Measurements from ENCODE around the gene ANO7.

ANO7 gene

GRCh38 chr2:241156971-241157441 is 31.5 kb upstream of the ANO7 start:
- DNase-seq (ENCODE audit: low read depth, low spot score) = no peak
- H3K4me3 ChIP-seq (ENCODE audit: low read length) = no peak overlapping the region

- no peak overlapping the region for H3K4me3 ChIP-seq (ENCODE audit: low read length)
- no peak for DNase-seq (ENCODE audit: low read depth, low spot score)
These were observed 30.5 kb upstream of the ANO7 start for GRCh38 chr2:241157841-241158545.

- DNase-seq (ENCODE audit: low read depth, low spot score) = no peak
- no peak overlapping the region for H3K4me3 ChIP-seq (ENCODE audit: low read length)
These were observed 30.0 kb upstream of the ANO7 start for GRCh38 chr2:241158546-241158900.

- no peak for DNase-seq (ENCODE audit: low read depth, low spot score)
- no peak overlapping the region for H3K4me3 ChIP-seq (ENCODE audit: low read length)
These were observed 29.4 kb upstream of the ANO7 start for GRCh38 chr2:241159116-241159515.

- no peak for DNase-seq (ENCODE audit: low read depth, low spot score)
- no peak overlapping the region for H3K4me3 ChIP-seq (ENCODE audit: low read length)
These were observed 28.2 kb upstream of the ANO7 start for GRCh38 chr2:241160318-241160717.

GRCh38 chr2:241161646-241162281 is 26.7 kb upstream of the ANO7 start:
- H3K4me3 ChIP-seq (ENCODE audit: low read length) = no peak overlapping the region
- no peak for DNase-seq (ENCODE audit: low read depth, low spot score)

- H3K4me3 ChIP-seq (ENCODE audit: low read length) = no peak overlapping the region
- DNase-seq (ENCODE audit: low read depth, low spot score) = no peak
These were observed 24.8 kb upstream of the ANO7 start for GRCh38 chr2:241163601-241164118.

GRCh38 chr2:241168366-241168765 is 20.1 kb upstream of the ANO7 start:
- no peak for DNase-seq (ENCODE audit: low read depth, low spot score)
- H3K4me3 ChIP-seq (ENCODE audit: low read length) = no peak overlapping the region

GRCh38 chr2:241173557-241173956 is 14.9 kb upstream of the ANO7 start:
- no peak overlapping the region for H3K4me3 ChIP-seq (ENCODE audit: low read length)
- DNase-seq (ENCODE audit: low read depth, low spot score) = no peak

GRCh38 chr2:241177526-241178334 is 10.7 kb upstream of the ANO7 start:
- H3K4me3 ChIP-seq (ENCODE audit: low read length) = no peak overlapping the region
- DNase-seq (ENCODE audit: low read depth, low spot score) = no peak

- no peak for DNase-seq (ENCODE audit: low read depth, low spot score)
- no peak overlapping the region for H3K4me3 ChIP-seq (ENCODE audit: low read length)
These were observed 9.5 kb upstream of the ANO7 start for GRCh38 chr2:241178961-241179360.

- no peak overlapping the region for H3K4me3 ChIP-seq (ENCODE audit: low read length)
- DNase-seq (ENCODE audit: low read depth, low spot score) = no peak
These were observed 8.6 kb upstream of the ANO7 start for GRCh38 chr2:241179899-241180298.

GRCh38 chr2:241180495-241180894 is 8.0 kb upstream of the ANO7 start:
- no peak for DNase-seq (ENCODE audit: low read depth, low spot score)
- H3K4me3 ChIP-seq (ENCODE audit: low read length) = no peak overlapping the region

GRCh38 chr2:241182126-241182525 is 6.4 kb upstream of the ANO7 start:
- no peak for DNase-seq (ENCODE audit: low read depth, low spot score)
- no peak overlapping the region for H3K4me3 ChIP-seq (ENCODE audit: low read length)

- H3K4me3 ChIP-seq (ENCODE audit: low read length) = no peak overlapping the region
- no peak for DNase-seq (ENCODE audit: low read depth, low spot score)
These were observed 5.8 kb upstream of the ANO7 start for GRCh38 chr2:241182531-241183133.

GRCh38 chr2:241183221-241183620 is 5.3 kb upstream of the ANO7 start:
- DNase-seq (ENCODE audit: low read depth, low spot score) = no peak
- no peak overlapping the region for H3K4me3 ChIP-seq (ENCODE audit: low read length)

GRCh38 chr2:241184901-241185300 is 3.6 kb upstream of the ANO7 start:
- DNase-seq (ENCODE audit: low read depth, low spot score) = no peak
- H3K4me3 ChIP-seq (ENCODE audit: low read length) = no peak overlapping the region

GRCh38 chr2:241185961-241186360 is 2.5 kb upstream of the ANO7 start:
- H3K4me3 ChIP-seq (ENCODE audit: low read length) = no peak overlapping the region
- no peak for DNase-seq (ENCODE audit: low read depth, low spot score)

GRCh38 chr2:241187101-241187917 is 1.2 kb upstream of the ANO7 start:
- no peak overlapping the region for H3K4me3 ChIP-seq (ENCODE audit: low read length)
- no peak for DNase-seq (ENCODE audit: low read depth, low spot score)
